Measurements from ENCODE around the gene UBE2E2. TPM values are rescaled to one million over a fixed set of nuclear protein-coding genes. Genes with fewer than 3 reads are reported as not detected.

Gene UBE2E2
- total and polyA plus RNA-seq, 2 of the 13 experiments (the other 11 are each of a cell fraction or from before 2014, with no cell fraction given), result 0.77 to 1.5 TPM

DNA sequence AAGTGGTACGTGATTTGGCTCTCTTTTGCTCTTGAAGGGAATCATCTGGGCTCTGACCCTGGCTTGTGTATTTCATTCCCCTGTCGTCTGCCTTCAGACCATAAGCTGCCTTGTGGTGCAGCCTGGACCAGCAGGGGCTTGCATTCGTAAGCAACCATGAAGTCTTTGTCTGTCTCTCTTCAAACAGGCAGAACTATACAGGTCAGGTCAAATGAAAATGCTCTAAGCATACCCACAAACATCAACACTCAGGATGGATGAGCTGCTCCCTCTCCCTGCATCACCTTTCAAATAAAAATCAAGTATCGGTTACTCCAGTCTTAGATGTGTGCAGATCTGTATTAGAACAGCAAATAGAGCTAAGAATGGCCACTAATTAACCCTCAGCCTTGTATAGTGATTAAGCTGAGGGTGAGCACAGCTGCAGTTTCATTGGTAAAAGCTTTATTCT lies 334.0 kb downstream of the UBE2E2 start (continued):
- TF ChIP-seq, protein P1, sequence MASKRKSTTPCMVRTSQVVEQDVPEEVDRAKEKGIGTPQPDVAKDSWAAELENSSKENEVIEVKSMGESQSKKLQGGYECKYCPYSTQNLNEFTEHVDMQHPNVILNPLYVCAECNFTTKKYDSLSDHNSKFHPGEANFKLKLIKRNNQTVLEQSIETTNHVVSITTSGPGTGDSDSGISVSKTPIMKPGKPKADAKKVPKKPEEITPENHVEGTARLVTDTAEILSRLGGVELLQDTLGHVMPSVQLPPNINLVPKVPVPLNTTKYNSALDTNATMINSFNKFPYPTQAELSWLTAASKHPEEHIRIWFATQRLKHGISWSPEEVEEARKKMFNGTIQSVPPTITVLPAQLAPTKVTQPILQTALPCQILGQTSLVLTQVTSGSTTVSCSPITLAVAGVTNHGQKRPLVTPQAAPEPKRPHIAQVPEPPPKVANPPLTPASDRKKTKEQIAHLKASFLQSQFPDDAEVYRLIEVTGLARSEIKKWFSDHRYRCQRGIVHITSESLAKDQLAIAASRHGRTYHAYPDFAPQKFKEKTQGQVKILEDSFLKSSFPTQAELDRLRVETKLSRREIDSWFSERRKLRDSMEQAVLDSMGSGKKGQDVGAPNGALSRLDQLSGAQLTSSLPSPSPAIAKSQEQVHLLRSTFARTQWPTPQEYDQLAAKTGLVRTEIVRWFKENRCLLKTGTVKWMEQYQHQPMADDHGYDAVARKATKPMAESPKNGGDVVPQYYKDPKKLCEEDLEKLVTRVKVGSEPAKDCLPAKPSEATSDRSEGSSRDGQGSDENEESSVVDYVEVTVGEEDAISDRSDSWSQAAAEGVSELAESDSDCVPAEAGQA (IDR thresholded peaks at IDR 0.05; ENCODE audit: low read depth), result no peak
- TF ChIP-seq, protein P1 (CRISPR knock-in tag; IDR thresholded peaks at IDR 0.05; ENCODE audit: borderline replicate concordance), result no peak
- no peak for TF ChIP-seq ZMYM4 (CRISPR knock-in tag; IDR thresholded peaks at IDR 0.05)
- no peak for TF ChIP-seq ZNF251 (CRISPR knock-in tag; IDR thresholded peaks at IDR 0.05)

DNA sequence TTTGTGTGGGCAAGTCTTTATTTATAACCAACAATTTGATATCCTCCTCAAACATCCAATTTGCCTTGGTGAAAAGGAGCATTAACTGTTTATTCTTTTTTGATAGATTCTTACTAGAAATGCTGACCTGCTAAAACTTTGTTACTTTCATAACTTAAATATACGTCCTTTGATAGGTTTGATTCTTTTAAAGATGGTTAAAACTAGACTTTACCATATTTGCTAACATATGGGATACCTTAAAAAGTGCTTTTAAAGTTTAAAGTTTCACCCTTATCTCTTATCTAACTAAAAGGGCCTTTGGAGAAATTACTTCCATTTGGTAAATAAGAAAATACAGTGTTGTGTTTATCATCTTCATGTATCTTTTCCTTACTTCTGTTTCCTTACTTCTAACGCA lies 336.1 kb downstream of the UBE2E2 start:
- H3K79me2 ChIP-seq (ENCODE audit: insufficient read depth, low read length), result no peaks in the 10 kb centered on the region
- no peaks in the 10 kb centered on the region for H3K36me3 ChIP-seq (replicated peaks in 1 of 2; ENCODE audit: control insufficient read depth in 1 of 2, insufficient read depth in 2 of 2, low read length in 2 of 2)
- ChIA-PET POLR2A (no interaction called here), CTCF (ENCODE audit: low intra/inter-chr PET ratio, low total read pairs) (no interaction called here)
- no peaks in the 10 kb centered on the region for H3K9me3 ChIP-seq (ENCODE audit: low read length)
- H4K20me1 ChIP-seq (ENCODE audit: insufficient read depth, low read length), result no peaks in the 10 kb centered on the region
- H3K27me3 ChIP-seq (ENCODE audit: control insufficient read depth in 1 of 2, insufficient read depth in 2 of 2, low read length in 2 of 2), result no peaks in the 10 kb centered on the region
- WGBS (ENCODE audit: low lambda C conversion rate), result 26% methylated on average over 2 of the region's 2 CpGs
- no peak overlapping the region for H3K4me3 ChIP-seq (replicated peaks in 1 of 3; ENCODE audit: insufficient read depth in 1 of 3, low read depth in 2 of 3, low read length in 3 of 3)
- no peak for TF ChIP-seq ZNF652 (CRISPR knock-in tag; IDR thresholded peaks at IDR 0.05; ENCODE audit: borderline replicate concordance, low read depth)
- no peak for TF ChIP-seq ZC3H4 (CRISPR knock-in tag; IDR thresholded peaks at IDR 0.05; ENCODE audit: borderline replicate concordance)
- TF ChIP-seq TP53 (CRISPR knock-in tag; conservative IDR thresholded peaks at IDR 0.05), result no peak
- TF ChIP-seq, protein P2, sequence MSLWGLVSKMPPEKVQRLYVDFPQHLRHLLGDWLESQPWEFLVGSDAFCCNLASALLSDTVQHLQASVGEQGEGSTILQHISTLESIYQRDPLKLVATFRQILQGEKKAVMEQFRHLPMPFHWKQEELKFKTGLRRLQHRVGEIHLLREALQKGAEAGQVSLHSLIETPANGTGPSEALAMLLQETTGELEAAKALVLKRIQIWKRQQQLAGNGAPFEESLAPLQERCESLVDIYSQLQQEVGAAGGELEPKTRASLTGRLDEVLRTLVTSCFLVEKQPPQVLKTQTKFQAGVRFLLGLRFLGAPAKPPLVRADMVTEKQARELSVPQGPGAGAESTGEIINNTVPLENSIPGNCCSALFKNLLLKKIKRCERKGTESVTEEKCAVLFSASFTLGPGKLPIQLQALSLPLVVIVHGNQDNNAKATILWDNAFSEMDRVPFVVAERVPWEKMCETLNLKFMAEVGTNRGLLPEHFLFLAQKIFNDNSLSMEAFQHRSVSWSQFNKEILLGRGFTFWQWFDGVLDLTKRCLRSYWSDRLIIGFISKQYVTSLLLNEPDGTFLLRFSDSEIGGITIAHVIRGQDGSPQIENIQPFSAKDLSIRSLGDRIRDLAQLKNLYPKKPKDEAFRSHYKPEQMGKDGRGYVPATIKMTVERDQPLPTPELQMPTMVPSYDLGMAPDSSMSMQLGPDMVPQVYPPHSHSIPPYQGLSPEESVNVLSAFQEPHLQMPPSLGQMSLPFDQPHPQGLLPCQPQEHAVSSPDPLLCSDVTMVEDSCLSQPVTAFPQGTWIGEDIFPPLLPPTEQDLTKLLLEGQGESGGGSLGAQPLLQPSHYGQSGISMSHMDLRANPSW (CRISPR knock-in tag; IDR thresholded peaks at IDR 0.05; ENCODE audit: borderline replicate concordance), result no peak
- TF ChIP-seq MAFF (IDR thresholded peaks at IDR 0.05; ENCODE audit: low read depth, low read length), result 0 out of 2 replicates have a peak, but pooled peaks have one; percentile 16
- TF ChIP-seq, protein P3, sequence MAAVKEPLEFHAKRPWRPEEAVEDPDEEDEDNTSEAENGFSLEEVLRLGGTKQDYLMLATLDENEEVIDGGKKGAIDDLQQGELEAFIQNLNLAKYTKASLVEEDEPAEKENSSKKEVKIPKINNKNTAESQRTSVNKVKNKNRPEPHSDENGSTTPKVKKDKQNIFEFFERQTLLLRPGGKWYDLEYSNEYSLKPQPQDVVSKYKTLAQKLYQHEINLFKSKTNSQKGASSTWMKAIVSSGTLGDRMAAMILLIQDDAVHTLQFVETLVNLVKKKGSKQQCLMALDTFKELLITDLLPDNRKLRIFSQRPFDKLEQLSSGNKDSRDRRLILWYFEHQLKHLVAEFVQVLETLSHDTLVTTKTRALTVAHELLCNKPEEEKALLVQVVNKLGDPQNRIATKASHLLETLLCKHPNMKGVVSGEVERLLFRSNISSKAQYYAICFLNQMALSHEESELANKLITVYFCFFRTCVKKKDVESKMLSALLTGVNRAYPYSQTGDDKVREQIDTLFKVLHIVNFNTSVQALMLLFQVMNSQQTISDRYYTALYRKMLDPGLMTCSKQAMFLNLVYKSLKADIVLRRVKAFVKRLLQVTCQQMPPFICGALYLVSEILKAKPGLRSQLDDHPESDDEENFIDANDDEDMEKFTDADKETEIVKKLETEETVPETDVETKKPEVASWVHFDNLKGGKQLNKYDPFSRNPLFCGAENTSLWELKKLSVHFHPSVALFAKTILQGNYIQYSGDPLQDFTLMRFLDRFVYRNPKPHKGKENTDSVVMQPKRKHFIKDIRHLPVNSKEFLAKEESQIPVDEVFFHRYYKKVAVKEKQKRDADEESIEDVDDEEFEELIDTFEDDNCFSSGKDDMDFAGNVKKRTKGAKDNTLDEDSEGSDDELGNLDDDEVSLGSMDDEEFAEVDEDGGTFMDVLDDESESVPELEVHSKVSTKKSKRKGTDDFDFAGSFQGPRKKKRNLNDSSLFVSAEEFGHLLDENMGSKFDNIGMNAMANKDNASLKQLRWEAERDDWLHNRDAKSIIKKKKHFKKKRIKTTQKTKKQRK (IDR thresholded peaks at IDR 0.05; ENCODE audit: low read length), result no peak
- TF ChIP-seq MAFK (conservative IDR thresholded peaks at IDR 0.05 in 1 of 2, IDR thresholded peaks at IDR 0.05 in 1 of 2; ENCODE audit: low read length in 2 of 2), result peak in 1 of 2 experiments; percentile 51; a peak in 2 of 4 replicates
- no TSS peak for BruUV-seq (replicated peaks)
- DNase-seq (ENCODE audit: low spot score) (no peak), FAIRE-seq (no peak), ATAC-seq (no peak)
- intact Hi-C loops (cut with micrococcal nuclease; ENCODE audit: unreplicated experiment) (no loop called here), in situ Hi-C loops (cut with HindIII; ENCODE audit: extremely low pct_ligation_motif_present, low pct_unique_long_range_greater_than_20kb) (no loop called here)
- no peak overlapping the region for H3K27ac ChIP-seq (ENCODE audit: extremely low read length, insufficient read depth, low read length)
- H3K9ac ChIP-seq (ENCODE audit: insufficient read depth, low read depth, low read length), result no peak overlapping the region
- H3K4me2 ChIP-seq (ENCODE audit: low read depth, low read length), result no peak overlapping the region
- no peaks in the 10 kb centered on the region for H3K4me1 ChIP-seq (ENCODE audit: insufficient read depth, low read length)
- H2AFZ ChIP-seq (ENCODE audit: low read length), result no peak overlapping the region

All from HepG2 (cell line).